Panc1 (cell line): Measurements from ENCODE around the gene TMEM87B. TPM values are rescaled to one million over a fixed set of nuclear protein-coding genes. Genes with fewer than 3 reads are reported as not detected.
A peak's percentile ranks its signal among the peaks of the same experiment; 100 is the strongest.

Source experiments
- ATAC-seq: fragments of 200-7000 bp; cut with Tn5 transposase; 2 replicates; pipeline ENCODE4 v1.9.1; 2020; ENCODE audit warnings: mild to moderate bottlenecking, moderate library complexity
- BruUV-seq: library from RNA; stranded (reverse); fragments of 400-500 nt; replicated peaks from 2 replicates; lab custom pipeline; 2021; lab: Mats Ljungman, UMichigan
- CTCF ChIA-PET: fragments of 300-600 bp; sonication (Branson Sonifier 250); formaldehyde crosslinking; loops from one replicate; lab custom pipeline; 2022; ENCODE audit warnings: antibody characterized with exemption; lab: Charles Lee
- POLR2A ChIA-PET: fragments of 300-600 bp; sonication (Branson Sonifier 250); formaldehyde crosslinking; loops from one replicate; lab custom pipeline; 2022; ENCODE audit warnings: antibody characterized with exemption; lab: Charles Lee
- DNase-seq: peaks from one replicate; pipeline ENCODE4 v3.0.0-alpha.2; 2010; ENCODE audit warnings: low read depth, low spot score
- H3K27ac ChIP-seq: 2 replicates; pipeline ENCODE4 v1.5.1; 2011; ENCODE audit warnings: mild to moderate bottlenecking, low read length, inconsistent platforms
- H3K27me3 ChIP-seq: fragments of 200-500 bp; sonication (Bioruptor generic); 2 replicates; pipeline ENCODE4 v1.6.0; 2014; ENCODE audit warnings: low read length, inconsistent platforms; ENCODE audit not compliant: control insufficient read depth, insufficient read depth
- H3K36me3 ChIP-seq: fragments of 200-500 bp; sonication (Bioruptor generic); 2 replicates; pipeline ENCODE4 v1.5.1; 2014; ENCODE audit warnings: inconsistent platforms, mild to moderate bottlenecking, low read length, moderate library complexity; ENCODE audit not compliant: control insufficient read depth, insufficient read depth
- H3K4me1 ChIP-seq: 2 replicates; pipeline ENCODE4 v1.5.1; 2011; ENCODE audit warnings: inconsistent platforms, mild to moderate bottlenecking, low read length, moderate library complexity; ENCODE audit not compliant: control insufficient read depth, insufficient read depth
- H3K4me3 ChIP-seq, 2 experiments: 2 replicates each; pipeline ENCODE4 v1.5.1; 2011 to 2012; ENCODE audit warnings: low read depth in 2 of 2, low read length in 2 of 2, mild to moderate bottlenecking in 2 of 2, inconsistent platforms in 1 of 2, moderate library complexity in 1 of 2
- H3K9me3 ChIP-seq: fragments of 200-500 bp; sonication (Bioruptor generic); 2 replicates; pipeline ENCODE4 v1.5.1; 2014; ENCODE audit warnings: low read depth, mild to moderate bottlenecking, inconsistent platforms, low read length, moderate library complexity; ENCODE audit not compliant: control insufficient read depth, insufficient read depth
- POLR2AphosphoS5 ChIP-seq: IDR thresholded peaks from 2 replicates; pipeline ENCODE4 v1.6.1; 2012; ENCODE audit warnings: mild to moderate bottlenecking, low read depth, low read length, moderate library complexity
- SIN3A ChIP-seq: IDR thresholded peaks from 2 replicates; pipeline ENCODE4 v1.6.1; 2012; ENCODE audit warnings: low read depth, mild to moderate bottlenecking, low read length, moderate library complexity, borderline replicate concordance; ENCODE audit not compliant: insufficient read depth
- TCF7L2 ChIP-seq: IDR thresholded peaks from 2 replicates; pipeline ENCODE4 v1.6.1; 2011; ENCODE audit warnings: mild to moderate bottlenecking, low read depth, low read length, inconsistent platforms
- in situ Hi-C: cut with HindIII; loops from 2 replicates; pipeline ENCODE4 v1.10.0; 2016; ENCODE audit warnings: low sequenced_read_pairs, low pct_unique_long_range_greater_than_20kb
- intact Hi-C: fragments of 100-400 bp; cut with micrococcal nuclease; formaldehyde crosslinking; loops from one replicate; pipeline ENCODE4 v1.10.0; 2022; ENCODE audit not compliant: unreplicated experiment
- total RNA-seq: library from RNA; stranded (reverse); gene quantifications from one replicate; pipeline ENCODE4 v1.2.1, GENCODE V29; 2021; ENCODE audit not compliant: unreplicated experiment
- TF ChIP-seq, protein P1 (sequence below), 2 experiments: IDR thresholded peaks; 2 replicates each; pipeline ENCODE4 v1.6.1; 2011 to 2012; ENCODE audit warnings: low read depth in 2 of 2, control low read depth in 1 of 2, low read length in 1 of 2, mild to moderate bottlenecking in 1 of 2, moderate library complexity in 1 of 2; ENCODE audit not compliant: insufficient read depth in 1 of 2
- TF ChIP-seq, protein P2 (sequence below): fragments of 450-650 bp; IDR thresholded peaks from 2 replicates; pipeline ENCODE4 v1.5.1; 2017; ENCODE audit warnings: mild to moderate bottlenecking

Gene TMEM87B
- total RNA-seq, 1 experiment from 2014 or later, result 22.8 TPM

DNA sequence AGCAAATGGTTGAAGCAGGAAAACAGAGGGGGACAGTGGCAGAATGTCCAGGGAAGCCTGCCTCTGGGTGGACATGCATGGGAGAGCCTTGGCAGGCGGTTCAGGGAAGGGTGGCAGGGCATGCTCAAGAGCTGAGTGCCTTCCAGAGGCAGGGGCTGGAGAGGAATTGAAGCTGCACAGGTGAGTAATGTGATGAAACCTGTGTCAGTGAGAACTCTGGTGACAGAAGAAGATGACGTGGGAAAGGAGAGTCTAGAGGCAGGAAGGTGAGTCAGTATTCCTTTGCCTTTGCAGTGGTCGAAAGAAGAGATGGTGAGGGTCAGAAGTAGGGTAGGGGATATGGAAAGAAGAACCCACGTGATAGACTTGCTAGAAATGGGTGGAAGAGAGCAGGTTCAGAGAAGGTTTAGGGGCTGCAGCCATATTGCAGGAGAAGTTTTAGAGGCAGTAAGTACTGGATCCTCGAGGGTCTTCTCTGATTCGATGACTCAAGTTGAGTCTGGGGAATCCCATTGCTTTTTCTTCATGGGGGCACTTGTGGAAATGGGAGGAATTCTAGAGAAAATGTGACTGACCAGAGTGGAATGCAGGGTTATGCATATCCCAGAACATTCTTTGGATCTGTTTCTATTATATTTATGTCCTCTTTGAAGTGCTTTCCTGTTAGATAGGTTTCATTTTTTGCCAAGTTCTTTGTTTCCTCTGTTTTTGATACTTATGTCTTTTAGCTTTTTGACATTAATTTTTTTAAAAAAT lies 37.4 kb downstream of the TMEM87B start:
- intact Hi-C loops, result no loop called here
- ATAC-seq (no peak), DNase-seq (no peak)
- TF ChIP-seq, protein P1, sequence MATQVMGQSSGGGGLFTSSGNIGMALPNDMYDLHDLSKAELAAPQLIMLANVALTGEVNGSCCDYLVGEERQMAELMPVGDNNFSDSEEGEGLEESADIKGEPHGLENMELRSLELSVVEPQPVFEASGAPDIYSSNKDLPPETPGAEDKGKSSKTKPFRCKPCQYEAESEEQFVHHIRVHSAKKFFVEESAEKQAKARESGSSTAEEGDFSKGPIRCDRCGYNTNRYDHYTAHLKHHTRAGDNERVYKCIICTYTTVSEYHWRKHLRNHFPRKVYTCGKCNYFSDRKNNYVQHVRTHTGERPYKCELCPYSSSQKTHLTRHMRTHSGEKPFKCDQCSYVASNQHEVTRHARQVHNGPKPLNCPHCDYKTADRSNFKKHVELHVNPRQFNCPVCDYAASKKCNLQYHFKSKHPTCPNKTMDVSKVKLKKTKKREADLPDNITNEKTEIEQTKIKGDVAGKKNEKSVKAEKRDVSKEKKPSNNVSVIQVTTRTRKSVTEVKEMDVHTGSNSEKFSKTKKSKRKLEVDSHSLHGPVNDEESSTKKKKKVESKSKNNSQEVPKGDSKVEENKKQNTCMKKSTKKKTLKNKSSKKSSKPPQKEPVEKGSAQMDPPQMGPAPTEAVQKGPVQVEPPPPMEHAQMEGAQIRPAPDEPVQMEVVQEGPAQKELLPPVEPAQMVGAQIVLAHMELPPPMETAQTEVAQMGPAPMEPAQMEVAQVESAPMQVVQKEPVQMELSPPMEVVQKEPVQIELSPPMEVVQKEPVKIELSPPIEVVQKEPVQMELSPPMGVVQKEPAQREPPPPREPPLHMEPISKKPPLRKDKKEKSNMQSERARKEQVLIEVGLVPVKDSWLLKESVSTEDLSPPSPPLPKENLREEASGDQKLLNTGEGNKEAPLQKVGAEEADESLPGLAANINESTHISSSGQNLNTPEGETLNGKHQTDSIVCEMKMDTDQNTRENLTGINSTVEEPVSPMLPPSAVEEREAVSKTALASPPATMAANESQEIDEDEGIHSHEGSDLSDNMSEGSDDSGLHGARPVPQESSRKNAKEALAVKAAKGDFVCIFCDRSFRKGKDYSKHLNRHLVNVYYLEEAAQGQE (IDR thresholded peaks at IDR 0.05; ENCODE audit: insufficient read depth in 1 of 2, low read depth in 2 of 2, low read length in 1 of 2), result no peak
- TF ChIP-seq, protein P2, sequence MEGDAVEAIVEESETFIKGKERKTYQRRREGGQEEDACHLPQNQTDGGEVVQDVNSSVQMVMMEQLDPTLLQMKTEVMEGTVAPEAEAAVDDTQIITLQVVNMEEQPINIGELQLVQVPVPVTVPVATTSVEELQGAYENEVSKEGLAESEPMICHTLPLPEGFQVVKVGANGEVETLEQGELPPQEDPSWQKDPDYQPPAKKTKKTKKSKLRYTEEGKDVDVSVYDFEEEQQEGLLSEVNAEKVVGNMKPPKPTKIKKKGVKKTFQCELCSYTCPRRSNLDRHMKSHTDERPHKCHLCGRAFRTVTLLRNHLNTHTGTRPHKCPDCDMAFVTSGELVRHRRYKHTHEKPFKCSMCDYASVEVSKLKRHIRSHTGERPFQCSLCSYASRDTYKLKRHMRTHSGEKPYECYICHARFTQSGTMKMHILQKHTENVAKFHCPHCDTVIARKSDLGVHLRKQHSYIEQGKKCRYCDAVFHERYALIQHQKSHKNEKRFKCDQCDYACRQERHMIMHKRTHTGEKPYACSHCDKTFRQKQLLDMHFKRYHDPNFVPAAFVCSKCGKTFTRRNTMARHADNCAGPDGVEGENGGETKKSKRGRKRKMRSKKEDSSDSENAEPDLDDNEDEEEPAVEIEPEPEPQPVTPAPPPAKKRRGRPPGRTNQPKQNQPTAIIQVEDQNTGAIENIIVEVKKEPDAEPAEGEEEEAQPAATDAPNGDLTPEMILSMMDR, result no peak
- no peak for TF ChIP-seq SIN3A
- no peak for TF ChIP-seq TCF7L2
- no peak for TF ChIP-seq POLR2AphosphoS5
- TSS peak; percentile 26 for BruUV-seq
- Histone ChIP-seq H3K9me3 (no peaks in the 10 kb centered on the region), H3K4me1 (no peaks in the 10 kb centered on the region), H3K36me3 (peaks cover 13% of the 10 kb centered on the region; the same call in 1 of the 2 replicates), H3K27ac (no peak overlapping the region), H3K27me3 (no peaks in the 10 kb centered on the region), H3K4me3 (no peak overlapping the region)
- ChIA-PET CTCF (no interaction called here), POLR2A (no interaction called here)
- in situ Hi-C loops, result no loop called here

- intact Hi-C loops (no loop called here), in situ Hi-C loops (no loop called here)
- ChIA-PET CTCF (no interaction called here), POLR2A (no interaction called here)
- H3K4me3 ChIP-seq, result no peak overlapping the region
- no peaks in the 10 kb centered on the region for H3K9me3 ChIP-seq
- peaks cover 11% of the 10 kb centered on the region; the same call in 1 of the 2 replicates for H3K36me3 ChIP-seq
- ATAC-seq (no peak), DNase-seq (no peak)
- no TSS peak for BruUV-seq
- no peak for TF ChIP-seq POLR2AphosphoS5
- TF ChIP-seq, protein P1 (IDR thresholded peaks at IDR 0.05; ENCODE audit: insufficient read depth in 1 of 2, low read depth in 2 of 2, low read length in 1 of 2), result no peak
- no peak for TF ChIP-seq TCF7L2
- TF ChIP-seq, protein P2, result no peak
- TF ChIP-seq SIN3A, result no peak
- no peaks in the 10 kb centered on the region for H3K27me3 ChIP-seq
- H3K27ac ChIP-seq, result no peak overlapping the region
- no peaks in the 10 kb centered on the region for H3K4me1 ChIP-seq
Observed at GRCh38 chr2:112093216-112093615, 38.1 kb downstream of the TMEM87B start.
